ENCODE measurements around the gene GLS.

Gene GLS

DNA sequence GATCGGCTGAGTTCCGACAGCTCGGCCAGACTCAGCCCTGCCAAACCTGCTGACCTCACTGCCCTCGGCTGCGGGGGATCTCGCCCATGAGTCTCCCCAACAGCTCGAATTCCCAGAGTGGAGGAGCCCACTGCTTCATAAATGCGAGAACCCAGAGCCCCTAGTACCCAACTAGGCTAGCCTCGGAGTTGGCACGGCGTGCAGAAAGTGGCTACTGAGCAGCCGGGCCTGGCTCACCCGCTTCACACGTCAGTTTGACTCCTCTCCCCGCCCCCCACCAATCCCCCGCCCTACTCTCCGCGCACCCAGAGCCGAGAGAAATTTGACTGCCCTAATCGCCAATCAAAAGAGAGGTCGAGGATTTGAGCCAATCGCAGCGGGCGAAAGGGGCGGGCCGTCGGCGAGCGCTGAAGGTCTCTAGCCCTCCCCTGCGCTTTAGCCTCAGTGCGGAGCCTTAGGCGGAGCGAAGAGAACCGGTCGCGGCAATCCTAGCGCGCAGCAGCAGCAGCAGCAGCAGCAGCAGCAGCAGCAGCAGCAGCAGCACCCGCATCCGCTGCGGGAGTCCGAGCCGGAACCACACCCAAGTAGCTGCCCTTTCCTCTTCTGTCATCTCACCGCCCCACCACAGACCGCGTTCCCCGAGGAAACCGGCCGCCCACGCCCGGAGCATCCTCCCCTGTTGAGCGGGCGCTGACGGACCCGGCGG is at the start of gene GLS:
GLS (plus strand) TSS at position 444 of the 706 bp plus-strand sequence. CDS start 264 bp downstream, outside the sequence.
- H3K9ac ChIP-seq (ENCODE audit: low read length): peak within 1 kb of the TSS; percentile 90
- H3K4me3 ChIP-seq (ENCODE audit: low read length): peak within 1 kb of the TSS; percentile 95
- peak within 1 kb of the TSS; percentile 97 for H3K27ac ChIP-seq (ENCODE audit: low read depth, low read length)
- no peaks in the 10 kb centered on the region for H3K36me3 ChIP-seq (ENCODE audit: control insufficient read depth, insufficient read depth, low read length)
- H3K27me3 ChIP-seq (ENCODE audit: control insufficient read depth, insufficient read depth, low read length): no peaks in the 10 kb centered on the region
- peaks cover 8% of the 10 kb centered on the region for H3K4me1 ChIP-seq (ENCODE audit: control insufficient read depth, insufficient read depth, low read length)

DNA sequence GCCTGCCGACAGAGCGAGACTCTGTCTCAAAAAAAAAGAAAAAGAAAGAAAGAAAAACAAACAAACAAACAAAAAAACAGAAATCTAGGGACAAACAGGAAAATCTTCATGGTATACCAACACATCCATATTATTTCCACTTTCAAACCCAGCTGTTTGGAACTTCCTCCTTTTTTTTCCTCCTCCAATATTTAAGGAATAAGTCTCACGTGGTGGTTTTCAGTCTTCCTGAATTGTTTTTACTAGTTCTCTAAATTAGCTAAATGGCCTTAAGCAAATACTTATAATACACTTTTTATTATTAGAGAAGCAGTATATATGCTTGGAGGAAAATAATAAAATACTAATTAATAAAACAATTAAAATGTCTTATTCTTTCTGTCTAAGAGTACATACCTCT is 48.7 kb upstream of the GLS start:
- Histone ChIP-seq H3K9ac (ENCODE audit: low read length) (no peak overlapping the region), H3K36me3 (ENCODE audit: control insufficient read depth, insufficient read depth, low read length) (no peaks in the 10 kb centered on the region), H3K27me3 (ENCODE audit: control insufficient read depth, insufficient read depth, low read length) (no peaks in the 10 kb centered on the region), H3K27ac (ENCODE audit: low read depth, low read length) (no peak overlapping the region), H3K4me1 (ENCODE audit: control insufficient read depth, insufficient read depth, low read length) (peaks cover 4% of the 10 kb centered on the region), H3K4me3 (ENCODE audit: low read length) (no peak overlapping the region)

DNA sequence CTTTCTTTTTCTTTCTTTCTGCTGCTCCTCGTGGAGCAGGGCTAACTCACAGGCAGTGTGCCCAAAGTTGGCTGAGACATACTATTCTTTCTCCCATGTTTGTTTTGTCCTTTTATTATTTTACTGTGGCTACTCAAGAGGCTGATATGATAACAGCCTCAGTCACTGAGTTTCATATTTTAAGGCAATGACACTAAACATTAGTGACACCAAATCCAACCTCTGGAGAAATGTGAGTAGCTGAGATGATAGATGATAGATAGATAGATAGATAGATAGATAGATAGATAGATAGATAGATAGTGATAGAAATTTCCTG is 45.8 kb upstream of the GLS start:
- Histone ChIP-seq H3K9ac (ENCODE audit: low read length) (no peak overlapping the region), H3K27me3 (ENCODE audit: control insufficient read depth, insufficient read depth, low read length) (no peaks in the 10 kb centered on the region), H3K27ac (ENCODE audit: low read depth, low read length) (no peak overlapping the region), H3K36me3 (ENCODE audit: control insufficient read depth, insufficient read depth, low read length) (no peaks in the 10 kb centered on the region), H3K4me3 (ENCODE audit: low read length) (no peak overlapping the region), H3K4me1 (ENCODE audit: control insufficient read depth, insufficient read depth, low read length) (peaks cover 4% of the 10 kb centered on the region)

DNA sequence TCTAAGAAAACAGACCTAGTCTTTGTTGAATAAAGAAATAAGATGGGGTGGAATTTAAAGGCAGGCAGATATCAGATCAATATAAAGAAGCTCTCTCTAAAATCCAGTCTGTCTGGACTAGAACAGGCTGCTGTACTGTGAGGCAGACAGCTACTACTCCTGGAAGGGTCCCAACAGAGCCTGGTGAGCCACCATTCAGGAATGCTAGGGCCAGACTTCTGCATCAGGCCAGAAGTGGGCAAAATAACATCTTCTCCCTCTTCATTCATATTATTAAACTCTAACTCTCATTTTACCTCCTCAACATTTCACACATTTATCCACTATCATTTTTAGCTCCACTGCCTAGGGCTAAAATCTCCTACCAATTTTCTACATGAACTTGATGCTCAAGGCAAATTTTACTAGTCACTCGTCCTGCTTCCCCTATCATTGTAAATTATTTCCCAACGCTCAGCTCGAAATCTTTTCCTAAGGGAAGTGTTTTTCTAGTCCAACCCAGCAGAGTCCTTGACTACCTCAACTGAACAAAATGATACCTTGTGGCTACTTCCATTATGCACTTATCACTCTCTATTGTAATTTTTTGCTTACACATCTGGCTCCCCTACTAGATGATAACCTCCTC is 45.2 kb upstream of the GLS start:
- Histone ChIP-seq H3K27me3 (ENCODE audit: control insufficient read depth, insufficient read depth, low read length) (no peaks in the 10 kb centered on the region), H3K27ac (ENCODE audit: low read depth, low read length) (no peak overlapping the region), H3K9ac (ENCODE audit: low read length) (no peak overlapping the region)

DNA sequence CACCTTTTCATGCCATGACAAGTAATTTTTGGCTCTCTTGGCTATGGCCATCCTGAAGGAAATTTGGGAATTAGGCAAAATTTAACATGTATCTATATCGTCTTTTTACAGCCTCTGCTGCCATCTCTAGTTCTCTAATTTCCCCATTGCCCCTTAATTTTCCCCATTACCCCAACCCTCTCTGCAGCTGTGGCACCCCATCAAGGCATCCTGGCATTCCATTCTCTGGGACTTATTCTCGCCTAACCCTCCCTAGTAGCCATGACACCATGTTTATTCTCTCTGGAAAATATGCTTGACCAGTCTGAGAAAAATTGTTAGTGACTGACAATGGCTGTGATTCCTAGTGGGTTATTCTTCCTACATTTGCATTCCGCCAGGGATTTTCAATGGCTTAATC is 43.9 kb upstream of the GLS start:
- Histone ChIP-seq H3K9ac (ENCODE audit: low read length) (no peak overlapping the region), H3K27me3 (ENCODE audit: control insufficient read depth, insufficient read depth, low read length) (no peaks in the 10 kb centered on the region), H3K4me3 (ENCODE audit: low read length) (no peak overlapping the region), H3K36me3 (ENCODE audit: control insufficient read depth, insufficient read depth, low read length) (no peaks in the 10 kb centered on the region), H3K4me1 (ENCODE audit: control insufficient read depth, insufficient read depth, low read length) (peaks cover 4% of the 10 kb centered on the region), H3K27ac (ENCODE audit: low read depth, low read length) (no peak overlapping the region)

More for the DNA sequence above, 45.2 kb upstream of the GLS start:
- Histone ChIP-seq H3K4me3 (ENCODE audit: low read length) (no peak overlapping the region), H3K36me3 (ENCODE audit: control insufficient read depth, insufficient read depth, low read length) (no peaks in the 10 kb centered on the region), H3K4me1 (ENCODE audit: control insufficient read depth, insufficient read depth, low read length) (peaks cover 4% of the 10 kb centered on the region)

DNA sequence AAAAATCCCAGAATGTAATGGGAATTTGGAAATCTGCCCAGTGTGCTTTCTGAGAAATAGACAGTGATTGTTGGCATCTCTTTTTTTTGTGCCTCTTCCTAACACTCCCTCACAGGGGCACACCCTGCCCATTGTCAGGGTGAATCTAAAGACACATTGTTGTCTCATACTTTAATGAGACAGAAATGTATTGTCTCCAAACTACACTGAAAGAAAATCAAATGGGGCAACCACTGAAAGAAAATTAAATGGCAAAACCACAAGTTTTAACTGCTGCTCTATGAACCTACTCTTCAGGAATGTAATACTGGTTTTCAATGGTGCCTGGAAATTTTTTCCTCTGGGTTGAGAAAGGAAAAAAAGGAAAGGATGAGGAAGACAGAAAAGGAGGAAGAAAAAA is 43.2 kb upstream of the GLS start:
- no peaks in the 10 kb centered on the region for H3K27me3 ChIP-seq (ENCODE audit: control insufficient read depth, insufficient read depth, low read length)
- no peak overlapping the region for H3K9ac ChIP-seq (ENCODE audit: low read length)
- peaks cover 4% of the 10 kb centered on the region for H3K4me1 ChIP-seq (ENCODE audit: control insufficient read depth, insufficient read depth, low read length)
- H3K27ac ChIP-seq (ENCODE audit: low read depth, low read length): no peak overlapping the region
- H3K36me3 ChIP-seq (ENCODE audit: control insufficient read depth, insufficient read depth, low read length): no peaks in the 10 kb centered on the region
- no peak overlapping the region for H3K4me3 ChIP-seq (ENCODE audit: low read length)

DNA sequence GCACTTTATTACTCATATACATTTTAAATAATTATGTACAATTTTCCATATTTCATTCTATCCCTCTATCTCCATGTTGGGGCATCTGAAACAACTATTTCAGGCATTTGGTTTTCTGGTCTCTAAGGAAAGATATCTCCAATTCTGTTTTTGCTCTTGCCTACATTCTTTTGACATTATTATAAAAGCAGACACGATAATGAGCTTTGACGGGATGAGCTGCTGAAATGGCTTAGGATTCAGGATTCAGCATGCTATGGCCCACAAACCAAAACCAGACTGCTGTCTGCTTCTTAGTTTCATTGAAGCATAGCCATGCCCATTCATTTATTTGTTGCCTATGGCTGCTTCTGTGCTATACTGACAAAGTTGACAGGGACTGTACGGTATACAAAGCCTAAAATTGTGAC is 42.7 kb upstream of the GLS start:
- Histone ChIP-seq H3K27ac (ENCODE audit: low read depth, low read length) (no peak overlapping the region), H3K4me1 (ENCODE audit: control insufficient read depth, insufficient read depth, low read length) (peaks cover 4% of the 10 kb centered on the region), H3K36me3 (ENCODE audit: control insufficient read depth, insufficient read depth, low read length) (no peaks in the 10 kb centered on the region), H3K4me3 (ENCODE audit: low read length) (no peak overlapping the region), H3K9ac (ENCODE audit: low read length) (no peak overlapping the region), H3K27me3 (ENCODE audit: control insufficient read depth, insufficient read depth, low read length) (no peaks in the 10 kb centered on the region)

DNA sequence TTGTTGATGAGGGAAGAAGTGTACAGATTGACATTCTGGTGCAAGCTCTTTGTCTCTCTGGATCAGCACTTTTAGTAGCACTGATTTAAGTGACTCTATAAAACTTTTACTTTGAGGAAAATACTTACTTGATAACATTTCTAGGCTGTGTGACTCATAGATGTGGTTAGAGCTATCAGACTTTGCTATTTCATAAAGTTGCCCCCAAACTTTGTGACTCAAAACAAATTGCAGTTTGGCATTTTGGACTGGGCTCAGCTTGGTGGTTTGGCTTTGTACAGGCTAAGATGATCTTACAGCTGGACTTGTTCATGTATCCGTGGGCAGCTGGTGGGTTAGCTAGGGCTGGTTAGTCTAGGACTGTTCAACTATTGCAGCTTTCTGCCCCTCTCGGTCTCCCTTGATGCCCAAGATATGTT is 42.1 kb upstream of the GLS start:
- H3K4me1 ChIP-seq (ENCODE audit: control insufficient read depth, insufficient read depth, low read length): peaks cover 4% of the 10 kb centered on the region
- H3K4me3 ChIP-seq (ENCODE audit: low read length): no peak overlapping the region
- no peaks in the 10 kb centered on the region for H3K36me3 ChIP-seq (ENCODE audit: control insufficient read depth, insufficient read depth, low read length)
- H3K9ac ChIP-seq (ENCODE audit: low read length): no peak overlapping the region
- no peak overlapping the region for H3K27ac ChIP-seq (ENCODE audit: low read depth, low read length)
- no peaks in the 10 kb centered on the region for H3K27me3 ChIP-seq (ENCODE audit: control insufficient read depth, insufficient read depth, low read length)

DNA sequence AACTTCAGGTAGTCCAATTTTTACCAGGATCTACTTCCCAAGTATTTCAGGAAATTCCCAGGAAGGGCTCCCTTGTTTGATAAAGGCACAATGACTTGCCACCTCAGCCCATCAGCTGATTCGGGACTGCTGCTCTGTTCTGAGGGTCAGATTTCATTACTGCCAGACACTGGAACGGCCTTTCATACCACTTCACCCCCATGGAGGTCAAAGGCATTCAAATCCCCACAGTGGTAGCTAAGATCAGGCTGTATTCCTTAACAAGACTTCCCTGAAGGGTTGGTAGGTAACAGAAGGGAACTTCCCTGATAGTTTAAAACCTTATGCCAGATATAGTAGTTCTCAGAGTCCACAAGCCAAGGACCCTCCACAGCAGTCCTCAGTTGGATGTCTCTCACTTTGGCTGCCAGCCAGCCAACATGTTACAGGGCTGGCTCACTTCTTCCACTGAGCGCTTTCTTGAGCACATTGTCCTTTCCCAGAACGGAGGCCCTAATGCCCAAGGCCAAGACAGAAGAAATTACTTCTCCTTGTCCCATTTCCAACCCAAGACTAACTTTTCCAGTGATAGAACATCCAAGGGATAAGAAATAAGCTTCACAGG is 40.0 kb upstream of the GLS start:
- Histone ChIP-seq H3K27ac (ENCODE audit: low read depth, low read length) (no peak overlapping the region), H3K27me3 (ENCODE audit: control insufficient read depth, insufficient read depth, low read length) (no peaks in the 10 kb centered on the region), H3K36me3 (ENCODE audit: control insufficient read depth, insufficient read depth, low read length) (no peaks in the 10 kb centered on the region), H3K4me1 (ENCODE audit: control insufficient read depth, insufficient read depth, low read length) (no peaks in the 10 kb centered on the region), H3K9ac (ENCODE audit: low read length) (no peak overlapping the region), H3K4me3 (ENCODE audit: low read length) (no peak overlapping the region)

DNA sequence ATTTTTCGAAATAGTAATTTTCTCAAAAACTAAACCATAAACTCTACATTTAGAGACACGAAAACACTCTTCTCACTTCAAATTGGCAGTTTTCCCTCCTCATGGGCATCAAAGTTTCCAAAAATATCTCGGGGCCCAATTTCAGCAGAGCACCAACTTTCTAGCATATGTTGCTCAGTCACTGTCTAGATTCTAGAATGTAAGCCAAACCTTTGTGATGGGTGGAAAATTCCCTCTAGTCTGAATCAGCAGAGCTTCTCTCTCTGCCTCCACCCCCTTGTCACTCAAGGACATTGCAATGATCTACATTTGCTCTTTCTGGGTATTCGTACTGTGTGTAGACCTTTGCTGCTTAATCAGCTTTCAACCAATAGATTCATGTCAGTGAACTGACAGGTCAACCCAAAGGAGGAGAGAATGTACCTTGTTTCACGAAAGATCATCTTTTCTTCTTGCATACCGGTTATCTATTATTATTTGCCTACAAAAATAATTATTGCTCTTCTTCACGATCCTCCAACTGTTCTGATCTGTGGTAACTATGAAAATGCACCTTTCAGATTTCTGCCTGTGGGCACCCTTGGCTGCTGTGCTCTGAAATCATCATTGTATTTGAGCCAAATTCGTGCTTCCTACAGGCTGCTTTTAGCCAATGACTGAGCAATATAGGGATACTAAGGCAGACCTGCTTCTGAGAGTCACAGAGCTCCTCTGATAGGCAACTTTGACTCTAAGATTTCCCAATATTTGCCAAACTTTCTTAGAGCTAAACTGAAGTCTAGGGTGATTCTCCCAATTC is 38.7 kb upstream of the GLS start:
- Histone ChIP-seq H3K27ac (ENCODE audit: low read depth, low read length) (no peak overlapping the region), H3K4me1 (ENCODE audit: control insufficient read depth, insufficient read depth, low read length) (no peaks in the 10 kb centered on the region), H3K9ac (ENCODE audit: low read length) (no peak overlapping the region), H3K36me3 (ENCODE audit: control insufficient read depth, insufficient read depth, low read length) (no peaks in the 10 kb centered on the region), H3K27me3 (ENCODE audit: control insufficient read depth, insufficient read depth, low read length) (no peaks in the 10 kb centered on the region), H3K4me3 (ENCODE audit: low read length) (no peak overlapping the region)

DNA sequence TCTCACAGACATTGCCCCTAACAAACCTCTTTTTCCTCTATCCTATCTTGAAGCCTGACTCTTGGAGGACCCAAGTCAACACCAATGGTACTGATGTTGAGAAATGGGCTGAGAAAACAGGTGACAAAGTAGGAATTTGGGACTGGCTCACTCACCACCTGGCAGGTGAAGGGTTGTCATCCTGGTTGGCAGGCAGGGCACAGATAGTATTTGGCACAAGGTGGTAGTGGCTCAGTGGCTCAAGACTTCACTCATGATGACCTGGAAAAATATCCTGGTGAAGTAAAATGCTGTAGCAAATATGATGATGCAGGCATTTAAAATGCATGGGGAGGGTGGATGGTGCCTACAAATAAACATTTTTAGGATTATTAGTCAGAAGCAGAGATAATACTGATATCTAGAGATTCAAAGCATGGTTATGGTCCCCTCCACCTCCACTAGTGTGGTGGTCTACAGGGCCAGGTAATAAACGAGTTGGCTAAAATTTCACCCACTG is 38.0 kb upstream of the GLS start:
- no peaks in the 10 kb centered on the region for H3K27me3 ChIP-seq (ENCODE audit: control insufficient read depth, insufficient read depth, low read length)
- no peak overlapping the region for H3K4me3 ChIP-seq (ENCODE audit: low read length)
- H3K4me1 ChIP-seq (ENCODE audit: control insufficient read depth, insufficient read depth, low read length): no peaks in the 10 kb centered on the region
- H3K27ac ChIP-seq (ENCODE audit: low read depth, low read length): no peak overlapping the region
- no peak overlapping the region for H3K9ac ChIP-seq (ENCODE audit: low read length)
- no peaks in the 10 kb centered on the region for H3K36me3 ChIP-seq (ENCODE audit: control insufficient read depth, insufficient read depth, low read length)

Measured in rectal smooth muscle tissue (tissue), 1 donor.